B cell (primary cell): ENCODE measurements around the gene MAP2K6. TPM values are rescaled to one million over a fixed set of nuclear protein-coding genes. Genes with fewer than 3 reads are reported as not detected.
A peak's percentile ranks its signal among the peaks of the same experiment; 100 is the strongest.

Experiments used
- ATAC-seq: fragments of 200-7000 bp; cut with Tn5 transposase; one replicate; pipeline ENCODE4 v1.10.0; 2021; ENCODE audit warnings: low read depth, mild to moderate bottlenecking, moderate number of reproducible peaks, moderate library complexity
- CTCF ChIA-PET: fragments of 350-600 bp; sonication (Branson Sonifier 250); formaldehyde crosslinking; loops from one replicate; lab custom pipeline; 2021; ENCODE audit warnings: antibody characterized with exemption, inconsistent platforms; lab: Charles Lee
- POLR2A ChIA-PET: fragments of 350-600 bp; sonication (Branson Sonifier 250); formaldehyde crosslinking; loops from one replicate; lab custom pipeline; 2021; ENCODE audit warnings: antibody characterized with exemption; lab: Charles Lee
- DNase-seq: peaks from one replicate; pipeline ENCODE4 v3.0.0; 2013
- H2AFZ ChIP-seq: 2 replicates; pipeline ENCODE4 v1.6.1; 2012; ENCODE audit warnings: mild to moderate bottlenecking, low read depth, low read length; ENCODE audit not compliant: insufficient read depth, poor library complexity, severe bottlenecking
- H3K27ac ChIP-seq, 2 donors: 1 replicate in 1 of 2; 2 replicates in 1 of 2; pipeline ENCODE4 v1.5.1; 2012 to 2013; ENCODE audit warnings: low read length in 2 of 2, mild to moderate bottlenecking in 2 of 2, moderate library complexity in 1 of 2
- H3K27me3 ChIP-seq, 4 experiments: fragments of 200-600 bp in 1 of 4; sonication (generic) in 1 of 4; replicated peaks in 1 of 4; 1 replicate in 2 of 4; 2 replicates in 2 of 4; pipeline versions ENCODE4 v1.6.1 to v1.7.0; 2013 to 2016; ENCODE audit warnings: low read length in 3 of 4, mild to moderate bottlenecking in 2 of 4, mixed read lengths in 1 of 4, moderate library complexity in 1 of 4; ENCODE audit not compliant: insufficient read depth in 4 of 4, control insufficient read depth in 3 of 4; ENCODE audit errors: control extremely low read depth in 1 of 4
- H3K36me3 ChIP-seq, 2 experiments: replicated peaks in 1 of 2; 1 replicate in 1 of 2; 2 replicates in 1 of 2; pipeline versions ENCODE4 v1.6.1 to v1.7.1; 2013; ENCODE audit warnings: low read length in 1 of 2; ENCODE audit not compliant: insufficient read depth in 2 of 2, control insufficient read depth in 1 of 2; ENCODE audit errors: control extremely low read depth in 1 of 2, extremely low read depth in 1 of 2
- H3K4me1 ChIP-seq, 2 donors: fragments of 200-600 bp in 1 of 2; sonication (generic) in 1 of 2; 1 replicate in 1 of 2; 2 replicates in 1 of 2; pipeline versions ENCODE4 v1.5.1 to v1.6.1; 2013 to 2017; ENCODE audit warnings: low read length in 2 of 2; ENCODE audit not compliant: control insufficient read depth in 2 of 2, insufficient read depth in 2 of 2
- H3K4me2 ChIP-seq: replicated peaks from 2 replicates; pipeline ENCODE3; 2012; ENCODE audit warnings: mild to moderate bottlenecking, low read depth, low read length; ENCODE audit not compliant: poor library complexity, severe bottlenecking
- H3K4me3 ChIP-seq, 5 experiments: fragments of 200-600 bp in 1 of 5; sonication (generic) in 1 of 5; 1 replicate in 3 of 5; 2 replicates in 2 of 5; pipeline versions ENCODE4 v1.5.1 to v1.7.0; 2011 to 2016; ENCODE audit warnings: low read length in 4 of 5, mild to moderate bottlenecking in 4 of 5, low read depth in 2 of 5, control low read depth in 1 of 5, moderate library complexity in 1 of 5; ENCODE audit not compliant: insufficient read depth in 1 of 5; ENCODE audit errors: control extremely low read depth in 1 of 5, extremely low read depth in 1 of 5
- H3K79me2 ChIP-seq: fragments of 200-600 bp; sonication (generic); one replicate; pipeline ENCODE4 v1.6.0; 2016; ENCODE audit warnings: low read length; ENCODE audit not compliant: control insufficient read depth, insufficient read depth
- H3K9ac ChIP-seq: fragments of 200-600 bp; sonication (generic); 2 replicates; pipeline ENCODE4 v1.6.1; 2017; ENCODE audit warnings: mild to moderate bottlenecking, low read length, moderate library complexity
- H3K9me3 ChIP-seq, 3 donors: one replicate each; pipeline versions ENCODE4 v1.6.1 to v1.7.1; 2013; ENCODE audit warnings: low read length in 2 of 3; ENCODE audit not compliant: control insufficient read depth in 2 of 3, insufficient read depth in 1 of 3; ENCODE audit errors: control extremely low read depth in 1 of 3
- H4K20me1 ChIP-seq: 2 replicates; pipeline ENCODE4 v1.6.0; 2012; ENCODE audit warnings: mild to moderate bottlenecking, low read length; ENCODE audit not compliant: insufficient read depth, control insufficient read depth, poor library complexity, severe bottlenecking
- H3K27ac Mint-ChIP-seq: one replicate; pipeline ENCODE4 v1.8.0; 2021; ENCODE audit warnings: mixed read lengths
- H3K27me3 Mint-ChIP-seq: one replicate; pipeline ENCODE4 v1.8.0; 2021; ENCODE audit warnings: mixed read lengths
- H3K4me1 Mint-ChIP-seq: one replicate; pipeline ENCODE4 v1.8.0; 2021; ENCODE audit warnings: mixed read lengths
- H3K4me3 Mint-ChIP-seq: one replicate; pipeline ENCODE4 v1.8.0; 2021; ENCODE audit warnings: mixed read lengths
- H3K9me3 Mint-ChIP-seq: one replicate; pipeline ENCODE4 v1.8.0; 2022; ENCODE audit warnings: mixed read lengths; ENCODE audit not compliant: insufficient read depth
- EZH2 ChIP-seq: IDR thresholded peaks from 2 replicates; pipeline ENCODE4 v1.6.1; 2012; ENCODE audit warnings: borderline replicate concordance, low read depth, mild to moderate bottlenecking, moderate library complexity, low read length; ENCODE audit not compliant: insufficient read depth, poor library complexity, severe bottlenecking
- WGBS: methylation state at CpG from one replicate; pipeline ENCODE4 v1.1.5; 2013; ENCODE audit warnings: missing lambda C conversion rate; ENCODE audit not compliant: insufficient coverage; 5-methylcytosine and 5-hydroxymethylcytosine counted together
- intact Hi-C: fragments of 100-400 bp; cut with micrococcal nuclease; formaldehyde crosslinking; loops from one replicate; pipeline ENCODE4 v1.10.0; 2022
- polyA plus RNA-seq: library from polyadenylated mRNA; depleted of rRNA; stranded (reverse); fragments of >200 nt; gene quantifications from 2 replicates; pipeline ENCODE4 v1.2.3, GENCODE V29; 2012
- total RNA-seq, 2 donors: library from RNA; stranded (reverse); fragments of 120-200 nt in 1 of 2; gene quantifications; 1 replicate in 1 of 2; 2 replicates in 1 of 2; pipeline versions ENCODE4 v1.2.3 to v1.2.4, GENCODE V29; 2013 to 2022
- TF ChIP-seq, protein P1 (sequence below): fragments of 200-600 bp; IDR thresholded peaks from one replicate; pipeline ENCODE4 v1.8.0; 2022; ENCODE audit warnings: antibody characterized with exemption, mild to moderate bottlenecking

Gene MAP2K6
- total and polyA plus RNA-seq, 2 donors (not counting 1 experiment from before 2014, with no cell fraction given): 2.4 to 7.7 TPM

DNA sequence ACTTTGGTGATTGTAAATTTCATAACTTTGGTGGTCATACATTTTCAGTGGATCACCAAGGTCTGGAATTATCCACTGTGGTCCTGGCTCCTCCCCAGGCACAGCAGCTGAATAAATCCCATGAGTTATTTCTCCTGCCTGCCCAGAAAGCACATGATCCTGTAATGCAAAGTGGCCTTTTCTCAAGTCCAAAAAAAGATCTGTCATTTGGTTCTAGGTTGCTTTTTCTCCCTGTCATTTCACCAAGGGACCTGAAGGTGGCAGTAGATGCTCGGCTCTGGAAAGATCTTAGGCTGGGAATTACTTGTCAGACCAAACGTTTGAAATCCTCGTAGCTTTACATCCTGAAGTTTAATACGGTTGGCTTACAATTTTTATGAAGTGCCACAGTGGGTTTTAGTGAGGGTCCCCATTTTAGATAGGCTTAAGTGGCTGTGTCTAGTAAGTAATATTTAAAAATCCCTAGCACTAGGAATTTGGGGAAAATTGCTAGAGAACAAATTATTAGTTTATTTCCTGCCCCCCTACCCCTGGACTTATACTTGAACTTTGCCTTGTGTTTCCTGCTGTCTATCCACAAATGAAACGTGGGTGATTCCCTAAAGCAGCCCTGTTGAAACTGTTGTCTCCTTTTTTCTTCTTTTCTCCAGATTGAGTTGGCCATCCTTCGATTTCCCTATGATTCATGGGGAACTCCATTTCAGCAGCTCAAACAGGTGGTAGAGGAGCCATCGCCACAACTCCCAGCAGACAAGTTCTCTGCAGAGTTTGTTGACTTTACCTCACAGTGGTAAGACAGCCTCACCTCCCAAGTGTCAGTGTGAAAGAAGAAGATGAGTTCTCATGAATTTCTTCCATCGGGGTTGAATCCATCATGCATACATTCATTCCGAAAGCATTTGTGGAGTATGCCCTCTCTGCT is 111.7 kb downstream of the MAP2K6 start:
- TF ChIP-seq, protein P1, sequence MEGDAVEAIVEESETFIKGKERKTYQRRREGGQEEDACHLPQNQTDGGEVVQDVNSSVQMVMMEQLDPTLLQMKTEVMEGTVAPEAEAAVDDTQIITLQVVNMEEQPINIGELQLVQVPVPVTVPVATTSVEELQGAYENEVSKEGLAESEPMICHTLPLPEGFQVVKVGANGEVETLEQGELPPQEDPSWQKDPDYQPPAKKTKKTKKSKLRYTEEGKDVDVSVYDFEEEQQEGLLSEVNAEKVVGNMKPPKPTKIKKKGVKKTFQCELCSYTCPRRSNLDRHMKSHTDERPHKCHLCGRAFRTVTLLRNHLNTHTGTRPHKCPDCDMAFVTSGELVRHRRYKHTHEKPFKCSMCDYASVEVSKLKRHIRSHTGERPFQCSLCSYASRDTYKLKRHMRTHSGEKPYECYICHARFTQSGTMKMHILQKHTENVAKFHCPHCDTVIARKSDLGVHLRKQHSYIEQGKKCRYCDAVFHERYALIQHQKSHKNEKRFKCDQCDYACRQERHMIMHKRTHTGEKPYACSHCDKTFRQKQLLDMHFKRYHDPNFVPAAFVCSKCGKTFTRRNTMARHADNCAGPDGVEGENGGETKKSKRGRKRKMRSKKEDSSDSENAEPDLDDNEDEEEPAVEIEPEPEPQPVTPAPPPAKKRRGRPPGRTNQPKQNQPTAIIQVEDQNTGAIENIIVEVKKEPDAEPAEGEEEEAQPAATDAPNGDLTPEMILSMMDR: peak; percentile 77
- TF ChIP-seq EZH2: no peak
- Mint-ChIP-seq H3K4me1 (peaks cover 6% of the 10 kb centered on the region), H3K9me3 (no peaks in the 10 kb centered on the region), H3K27ac (no peak overlapping the region), H3K27me3 (no peaks in the 10 kb centered on the region), H3K4me3 (no peak overlapping the region)
- intact Hi-C loops: loop anchor here (5.0 to 10.0 kb wide), 2 partner anchors 751 to 1026 kb away; no protein-coding TSS in a partner anchor
- peaks cover 0 to 9% of the 10 kb centered on the region in 2 experiments for H3K36me3 ChIP-seq
- ChIA-PET CTCF (interaction anchor here (0.7 to 6.3 kb wide), 12 partner anchors 10 to 1027 kb away, joined by 3 to 47 read pairs (median 8); no protein-coding TSS in a partner anchor), POLR2A (no interaction called here)
- H2AFZ ChIP-seq: no peak overlapping the region
- no peaks in the 10 kb centered on the region for H3K9me3 ChIP-seq
- H3K79me2 ChIP-seq: no peaks in the 10 kb centered on the region
- no peak overlapping the region for H3K9ac ChIP-seq
- no peaks in the 10 kb centered on the region for H3K27me3 ChIP-seq
- H3K27ac ChIP-seq: no peak overlapping the region
- ATAC-seq (no peak), DNase-seq (peak; percentile 49)
- H3K4me1 ChIP-seq: peaks cover 5% of the 10 kb centered on the region in 2 donors
- H4K20me1 ChIP-seq: no peaks in the 10 kb centered on the region
- no peak overlapping the region for H3K4me2 ChIP-seq
- WGBS: 29% methylated on average over 1 of the region's 9 CpGs
- no peak overlapping the region for H3K4me3 ChIP-seq

DNA sequence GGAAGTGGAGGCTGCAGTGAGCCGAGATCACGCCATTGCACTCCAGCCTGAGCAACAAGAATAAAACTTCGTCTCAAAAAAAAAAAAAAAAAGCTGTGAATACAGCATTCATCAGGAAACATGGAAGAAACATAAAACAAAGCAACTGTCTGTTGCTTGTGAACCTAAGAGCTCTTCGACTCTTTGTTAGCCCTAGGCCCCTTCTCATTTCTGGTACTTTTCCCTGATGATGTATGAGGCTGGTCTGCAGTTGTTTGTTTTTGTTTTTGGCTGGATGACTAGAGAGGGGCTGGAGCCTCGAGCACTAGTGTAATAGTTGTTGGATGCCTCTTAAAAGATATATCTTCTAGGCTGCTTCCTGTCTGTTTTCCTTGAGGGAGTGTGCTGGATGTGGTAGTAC is 113.5 kb downstream of the MAP2K6 start:
- Mint-ChIP-seq H3K9me3 (no peaks in the 10 kb centered on the region), H3K27me3 (no peaks in the 10 kb centered on the region), H3K4me3 (no peak overlapping the region), H3K4me1 (peaks cover 5% of the 10 kb centered on the region), H3K27ac (no peak overlapping the region)
- Histone ChIP-seq H3K36me3 (peaks cover 0 to 9% of the 10 kb centered on the region in 2 experiments), H3K27me3 (no peaks in the 10 kb centered on the region), H3K9me3 (no peaks in the 10 kb centered on the region), H2AFZ (no peak overlapping the region), H3K79me2 (no peaks in the 10 kb centered on the region), H3K9ac (no peak overlapping the region), H4K20me1 (no peaks in the 10 kb centered on the region), H3K4me1 (peaks cover 5% of the 10 kb centered on the region in 2 donors), H3K4me3 (no peak overlapping the region), H3K4me2 (no peak overlapping the region), H3K27ac (no peak overlapping the region)
- DNase-seq (no peak), ATAC-seq (no peak)
- TF ChIP-seq EZH2: no peak
- TF ChIP-seq, protein P1: no peak
- CTCF ChIA-PET: interaction anchor here (1.3 to 6.3 kb wide), 3 partner anchors 9 to 1025 kb away, joined by 3 to 41 read pairs (median 19); no protein-coding TSS in a partner anchor
- 92% methylated on average over 1 of the region's 5 CpGs for WGBS
- POLR2A ChIA-PET: no interaction called here
- intact Hi-C loops: loop anchor here (5.0 to 10.0 kb wide), 2 partner anchors 753 to 1024 kb away; no protein-coding TSS in a partner anchor
